ENCODE measurements around the gene GNLY. TPM values are rescaled to one million over a fixed set of nuclear protein-coding genes. Genes with fewer than 3 reads are reported as not detected.
A peak's percentile ranks its signal among the peaks of the same experiment; 100 is the strongest.

The GNLY gene
- total and polyA plus RNA-seq, 8 donors = 0.28 to 1.3 (median 0.76) TPM; not detected in 3

DNA sequence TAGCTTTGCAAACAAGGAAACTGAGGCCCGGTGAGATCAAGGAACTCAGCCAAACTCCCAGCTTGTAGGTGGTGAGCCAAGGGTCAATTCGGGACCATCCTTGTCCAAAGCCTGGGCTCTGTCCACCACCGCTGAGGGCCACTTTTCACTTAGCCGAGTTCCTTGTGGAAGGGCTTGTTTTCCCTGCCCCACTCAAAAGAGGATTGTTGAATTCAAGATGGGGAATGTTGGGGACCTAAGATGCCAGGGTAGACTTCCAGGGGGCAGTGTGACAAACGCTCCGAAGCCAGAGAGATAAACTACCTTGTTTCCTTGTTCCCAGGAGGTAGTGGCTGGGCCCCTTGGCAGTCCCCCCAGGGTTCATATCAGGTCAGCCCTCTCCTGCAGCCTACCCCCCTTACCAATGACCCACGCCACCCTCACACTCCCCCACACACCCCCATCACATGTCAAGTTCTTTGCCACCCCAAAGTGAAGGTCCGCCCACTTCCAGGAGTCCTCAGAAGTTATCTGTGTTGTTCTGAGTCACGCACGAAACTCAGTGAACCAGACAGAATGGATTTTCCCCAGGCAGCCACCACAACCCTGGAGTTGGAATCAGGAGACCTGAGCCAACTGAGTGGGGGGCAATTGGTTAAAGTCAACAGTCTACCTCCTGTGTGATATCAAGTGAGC lies 49.3 kb downstream of the GNLY start:
- intact Hi-C loops (cut with DNase I) = no loop called here
- H3K36me3 ChIP-seq = no peaks in the 10 kb centered on the region
- H3K27me3 ChIP-seq = no peaks in the 10 kb centered on the region
- ATAC-seq (peak; percentile 4 to 45 (median 22)), DNase-seq (peak in 3 of 6 donors; percentile 38 to 51 (median 44)), FAIRE-seq (no peak)
- 37 to 41% methylated on average over 10 of the region's 10 CpGs for WGBS, 2 donors
- H3K27ac ChIP-seq = peak overlapping the region in 3 of 4 donors; percentile 45 to 68 (median 63)
- no peak overlapping the region for H3K4me3 ChIP-seq
- no peaks in the 10 kb centered on the region for H3K9me3 ChIP-seq
- H3K4me1 ChIP-seq = peaks cover 19 to 36% (median 20%) of the 10 kb centered on the region in 3 donors
- TF ChIP-seq, protein P1, sequence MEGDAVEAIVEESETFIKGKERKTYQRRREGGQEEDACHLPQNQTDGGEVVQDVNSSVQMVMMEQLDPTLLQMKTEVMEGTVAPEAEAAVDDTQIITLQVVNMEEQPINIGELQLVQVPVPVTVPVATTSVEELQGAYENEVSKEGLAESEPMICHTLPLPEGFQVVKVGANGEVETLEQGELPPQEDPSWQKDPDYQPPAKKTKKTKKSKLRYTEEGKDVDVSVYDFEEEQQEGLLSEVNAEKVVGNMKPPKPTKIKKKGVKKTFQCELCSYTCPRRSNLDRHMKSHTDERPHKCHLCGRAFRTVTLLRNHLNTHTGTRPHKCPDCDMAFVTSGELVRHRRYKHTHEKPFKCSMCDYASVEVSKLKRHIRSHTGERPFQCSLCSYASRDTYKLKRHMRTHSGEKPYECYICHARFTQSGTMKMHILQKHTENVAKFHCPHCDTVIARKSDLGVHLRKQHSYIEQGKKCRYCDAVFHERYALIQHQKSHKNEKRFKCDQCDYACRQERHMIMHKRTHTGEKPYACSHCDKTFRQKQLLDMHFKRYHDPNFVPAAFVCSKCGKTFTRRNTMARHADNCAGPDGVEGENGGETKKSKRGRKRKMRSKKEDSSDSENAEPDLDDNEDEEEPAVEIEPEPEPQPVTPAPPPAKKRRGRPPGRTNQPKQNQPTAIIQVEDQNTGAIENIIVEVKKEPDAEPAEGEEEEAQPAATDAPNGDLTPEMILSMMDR (IDR thresholded peaks at IDR 0.05) = no peak

DNA sequence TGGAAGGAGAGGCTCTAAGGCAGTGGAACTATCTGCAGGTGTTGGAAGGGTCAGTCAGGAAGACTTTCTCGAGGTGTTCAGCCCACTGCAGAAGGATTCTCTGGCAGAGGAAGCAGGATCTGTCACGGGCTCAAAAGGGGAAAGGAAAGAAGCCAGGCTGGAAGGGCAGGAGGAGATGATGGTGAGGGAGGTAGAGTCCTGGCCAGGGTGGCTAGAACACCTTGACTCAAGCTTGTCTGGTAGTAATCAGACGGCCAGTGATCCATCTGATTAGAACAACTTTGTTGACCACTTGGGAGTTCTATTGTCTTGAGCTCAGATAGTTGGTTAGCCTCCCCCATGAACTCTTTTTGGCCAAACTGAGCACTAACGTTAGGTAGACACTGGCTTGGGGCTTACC lies 49.9 kb downstream of the GNLY start:
- ATAC-seq = no peak
- Histone ChIP-seq H3K9me3 (no peaks in the 10 kb centered on the region), H3K27me3 (no peaks in the 10 kb centered on the region), H3K27ac (peak overlapping the region in 2 of 4 donors; percentile 28 to 37), H3K36me3 (no peaks in the 10 kb centered on the region), H3K4me1 (peaks cover 19 to 36% (median 20%) of the 10 kb centered on the region in 3 donors), H3K4me3 (no peak overlapping the region)
- DNase-seq = no peak
- no peak for FAIRE-seq
- TF ChIP-seq, protein P1 (IDR thresholded peaks at IDR 0.05) = no peak
- intact Hi-C loops (cut with DNase I) = no loop called here
- 65 to 67% methylated on average over 4 of the region's 4 CpGs for WGBS, 2 donors

DNA sequence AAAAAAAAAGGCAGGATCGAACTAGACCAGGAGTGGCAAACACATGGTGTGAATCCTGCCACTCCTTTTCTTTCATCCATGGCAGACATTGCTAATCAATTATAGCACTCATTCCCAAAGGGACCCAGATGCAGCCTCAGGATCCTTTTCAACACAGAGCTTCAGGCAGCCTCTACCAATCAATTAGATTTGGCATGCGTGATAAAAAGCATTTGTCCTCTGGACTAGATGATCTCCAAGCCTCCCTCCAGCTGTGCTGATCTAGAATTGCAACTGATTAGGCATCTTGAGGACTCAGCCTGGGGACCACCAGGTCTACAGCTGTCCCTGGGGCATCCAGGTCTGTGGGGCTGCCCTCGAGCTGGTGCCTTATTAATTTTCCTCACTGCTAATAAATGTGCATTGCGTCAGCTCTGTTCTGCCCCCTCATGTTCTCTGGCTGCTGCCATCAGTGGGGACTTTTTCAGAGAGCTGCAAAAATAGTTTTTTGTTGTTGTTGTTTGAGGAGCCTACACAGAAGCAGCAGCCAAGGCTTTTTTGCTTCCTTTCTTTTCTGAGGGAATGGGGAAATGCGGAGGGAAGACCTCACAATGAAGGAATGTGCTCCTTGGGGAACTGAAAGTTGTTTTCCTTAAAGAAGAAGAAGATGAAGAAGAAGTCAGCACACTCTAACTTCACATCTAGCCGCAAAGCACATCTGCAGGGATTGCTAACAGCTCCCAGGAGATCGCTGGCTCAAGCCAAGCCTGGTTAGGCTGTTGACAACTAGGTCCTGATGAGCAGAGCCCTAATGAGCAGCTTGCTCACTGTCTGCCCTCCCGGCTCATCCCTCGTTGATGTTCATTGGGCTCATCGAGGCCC lies 50.8 kb downstream of the GNLY start:
- WGBS, 2 donors = 60 to 77% methylated on average over 10 of the region's 10 CpGs
- TF ChIP-seq, protein P1 (IDR thresholded peaks at IDR 0.05) = no peak
- Histone ChIP-seq H3K27ac (peak overlapping the region in 1 of 4 donors; percentile 23), H3K9me3 (no peaks in the 10 kb centered on the region), H3K4me3 (no peak overlapping the region), H3K27me3 (no peaks in the 10 kb centered on the region), H3K36me3 (no peaks in the 10 kb centered on the region), H3K4me1 (peaks cover 19 to 36% (median 20%) of the 10 kb centered on the region in 3 donors)
- no peak for DNase-seq
- no peak for ATAC-seq
- FAIRE-seq = no peak
- intact Hi-C loops (cut with DNase I) = loop anchor here in 1 of 3 donors (5.0 kb wide), 1 partner anchor 67 kb away; no protein-coding TSS in a partner anchor

DNA sequence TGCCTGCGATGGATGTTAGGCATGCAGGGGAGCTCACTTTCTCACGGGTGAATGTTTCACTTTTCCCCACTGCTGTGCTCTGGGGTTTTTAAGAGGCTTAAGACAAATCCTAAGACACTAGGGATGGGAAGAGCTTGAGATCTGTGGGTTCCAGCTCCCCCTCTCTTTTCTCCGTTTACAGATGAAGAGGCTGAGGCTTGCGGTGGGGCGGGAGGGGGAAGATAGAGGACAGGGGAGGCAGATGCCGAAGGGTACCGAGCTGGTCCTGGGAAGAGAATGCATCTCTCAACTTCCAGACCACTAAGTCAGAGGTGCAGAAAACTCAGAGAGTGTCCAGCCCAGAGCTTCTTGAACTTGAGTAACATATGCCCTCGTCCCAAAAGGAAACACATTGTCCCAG lies 51.5 kb downstream of the GNLY start:
- H3K4me1 ChIP-seq = peaks cover 19 to 36% (median 20%) of the 10 kb centered on the region in 3 donors
- FAIRE-seq = no peak

More for the DNA sequence above, 51.5 kb downstream of the GNLY start:
- ATAC-seq (no peak), DNase-seq (no peak)
- Histone ChIP-seq H3K27me3 (no peaks in the 10 kb centered on the region), H3K27ac (peak overlapping the region in 1 of 4 donors; percentile 23), H3K36me3 (no peaks in the 10 kb centered on the region), H3K4me3 (no peak overlapping the region), H3K9me3 (no peaks in the 10 kb centered on the region)
- intact Hi-C loops (cut with DNase I) = loop anchor here in 1 of 3 donors (5.0 kb wide), 1 partner anchor 67 kb away; no protein-coding TSS in a partner anchor
- TF ChIP-seq, protein P1 (IDR thresholded peaks at IDR 0.05) = no peak
- 64 to 75% methylated on average over 8 of the region's 8 CpGs for WGBS, 2 donors
